Panc1 (cell line): ENCODE results near the gene MBTPS1. TPM values are rescaled to one million over a fixed set of nuclear protein-coding genes. Genes with fewer than 3 reads are reported as not detected.

Experiments
- ATAC-seq: fragments of 200-7000 bp; cut with Tn5 transposase; 2 replicates; pipeline ENCODE4 v1.9.1; 2020; ENCODE audit warnings: mild to moderate bottlenecking, moderate library complexity
- BruUV-seq: library from RNA; stranded (reverse); fragments of 400-500 nt; replicated peaks from 2 replicates; lab custom pipeline; 2021; lab: Mats Ljungman, UMichigan
- CTCF ChIA-PET: fragments of 300-600 bp; sonication (Branson Sonifier 250); formaldehyde crosslinking; loops from one replicate; lab custom pipeline; 2022; ENCODE audit warnings: antibody characterized with exemption; lab: Charles Lee
- POLR2A ChIA-PET: fragments of 300-600 bp; sonication (Branson Sonifier 250); formaldehyde crosslinking; loops from one replicate; lab custom pipeline; 2022; ENCODE audit warnings: antibody characterized with exemption; lab: Charles Lee
- DNase-seq: peaks from one replicate; pipeline ENCODE4 v3.0.0-alpha.2; 2010; ENCODE audit warnings: low read depth, low spot score
- H3K27ac ChIP-seq: 2 replicates; pipeline ENCODE4 v1.5.1; 2011; ENCODE audit warnings: mild to moderate bottlenecking, low read length, inconsistent platforms
- H3K27me3 ChIP-seq: fragments of 200-500 bp; sonication (Bioruptor generic); 2 replicates; pipeline ENCODE4 v1.6.0; 2014; ENCODE audit warnings: low read length, inconsistent platforms; ENCODE audit not compliant: control insufficient read depth, insufficient read depth
- H3K36me3 ChIP-seq: fragments of 200-500 bp; sonication (Bioruptor generic); 2 replicates; pipeline ENCODE4 v1.5.1; 2014; ENCODE audit warnings: inconsistent platforms, mild to moderate bottlenecking, low read length, moderate library complexity; ENCODE audit not compliant: control insufficient read depth, insufficient read depth
- H3K4me1 ChIP-seq: 2 replicates; pipeline ENCODE4 v1.5.1; 2011; ENCODE audit warnings: inconsistent platforms, mild to moderate bottlenecking, low read length, moderate library complexity; ENCODE audit not compliant: control insufficient read depth, insufficient read depth
- H3K4me3 ChIP-seq, 2 experiments: 2 replicates each; pipeline ENCODE4 v1.5.1; 2011 to 2012; ENCODE audit warnings: low read depth in 2 of 2, low read length in 2 of 2, mild to moderate bottlenecking in 2 of 2, inconsistent platforms in 1 of 2, moderate library complexity in 1 of 2
- H3K9me3 ChIP-seq: fragments of 200-500 bp; sonication (Bioruptor generic); 2 replicates; pipeline ENCODE4 v1.5.1; 2014; ENCODE audit warnings: low read depth, mild to moderate bottlenecking, inconsistent platforms, low read length, moderate library complexity; ENCODE audit not compliant: control insufficient read depth, insufficient read depth
- POLR2AphosphoS5 ChIP-seq: IDR thresholded peaks from 2 replicates; pipeline ENCODE4 v1.6.1; 2012; ENCODE audit warnings: mild to moderate bottlenecking, low read depth, low read length, moderate library complexity
- REST ChIP-seq, 2 experiments: IDR thresholded peaks; 2 replicates each; pipeline ENCODE4 v1.6.1; 2011 to 2012; ENCODE audit warnings: low read depth in 2 of 2, control low read depth in 1 of 2, low read length in 1 of 2, mild to moderate bottlenecking in 1 of 2, moderate library complexity in 1 of 2; ENCODE audit not compliant: insufficient read depth in 1 of 2
- SIN3A ChIP-seq: IDR thresholded peaks from 2 replicates; pipeline ENCODE4 v1.6.1; 2012; ENCODE audit warnings: low read depth, mild to moderate bottlenecking, low read length, moderate library complexity, borderline replicate concordance; ENCODE audit not compliant: insufficient read depth
- TCF7L2 ChIP-seq: IDR thresholded peaks from 2 replicates; pipeline ENCODE4 v1.6.1; 2011; ENCODE audit warnings: mild to moderate bottlenecking, low read depth, low read length, inconsistent platforms
- in situ Hi-C: cut with HindIII; loops from 2 replicates; pipeline ENCODE4 v1.10.0; 2016; ENCODE audit warnings: low sequenced_read_pairs, low pct_unique_long_range_greater_than_20kb
- intact Hi-C: fragments of 100-400 bp; cut with micrococcal nuclease; formaldehyde crosslinking; loops from one replicate; pipeline ENCODE4 v1.10.0; 2022; ENCODE audit not compliant: unreplicated experiment
- total RNA-seq: library from RNA; stranded (reverse); gene quantifications from one replicate; pipeline ENCODE4 v1.2.1, GENCODE V29; 2021; ENCODE audit not compliant: unreplicated experiment
- TF ChIP-seq, protein P1 (sequence below): fragments of 450-650 bp; IDR thresholded peaks from 2 replicates; pipeline ENCODE4 v1.5.1; 2017; ENCODE audit warnings: mild to moderate bottlenecking

Gene MBTPS1
- total RNA-seq, 1 experiment from 2014 or later: 66.8 TPM

DNA sequence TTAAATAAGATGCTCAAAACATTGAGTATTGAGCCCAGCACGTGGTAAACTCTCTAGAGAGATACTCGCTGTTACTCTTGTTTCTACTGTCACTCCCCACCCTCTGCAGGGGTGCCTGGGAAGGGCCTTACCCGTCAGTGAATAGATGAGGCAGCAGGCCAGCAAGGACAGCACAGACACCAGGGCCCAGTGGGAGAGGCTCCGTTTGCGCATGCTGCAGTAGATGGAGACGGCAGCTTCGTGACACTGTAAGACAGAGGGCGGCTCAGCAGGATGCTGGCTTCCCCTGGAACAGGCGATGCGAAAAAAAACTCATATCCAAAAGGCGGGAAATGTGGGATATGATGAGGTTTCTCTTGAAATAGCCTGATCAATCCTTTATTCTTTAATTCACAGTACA lies 94.1 kb downstream of the MBTPS1 start:
- Histone ChIP-seq H3K9me3 (no peaks in the 10 kb centered on the region), H3K36me3 (no peaks in the 10 kb centered on the region), H3K27ac (no peak overlapping the region), H3K27me3 (no peaks in the 10 kb centered on the region), H3K4me1 (no peaks in the 10 kb centered on the region), H3K4me3 (no peak overlapping the region)
- in situ Hi-C loops: no loop called here
- ATAC-seq: no peak
- CTCF ChIA-PET: no interaction called here
- BruUV-seq: no TSS peak
- TF ChIP-seq SIN3A: no peak
- no peak for TF ChIP-seq TCF7L2
- no peak for TF ChIP-seq REST (IDR thresholded peaks at IDR 0.05; ENCODE audit: insufficient read depth in 1 of 2, low read depth in 2 of 2, low read length in 1 of 2)
- POLR2A ChIA-PET: no interaction called here
- intact Hi-C loops: no loop called here
- DNase-seq: no peak

GRCh38 chr16:84021488-84021887 lies 95.3 kb downstream of the MBTPS1 start:
- TF ChIP-seq, protein P1, sequence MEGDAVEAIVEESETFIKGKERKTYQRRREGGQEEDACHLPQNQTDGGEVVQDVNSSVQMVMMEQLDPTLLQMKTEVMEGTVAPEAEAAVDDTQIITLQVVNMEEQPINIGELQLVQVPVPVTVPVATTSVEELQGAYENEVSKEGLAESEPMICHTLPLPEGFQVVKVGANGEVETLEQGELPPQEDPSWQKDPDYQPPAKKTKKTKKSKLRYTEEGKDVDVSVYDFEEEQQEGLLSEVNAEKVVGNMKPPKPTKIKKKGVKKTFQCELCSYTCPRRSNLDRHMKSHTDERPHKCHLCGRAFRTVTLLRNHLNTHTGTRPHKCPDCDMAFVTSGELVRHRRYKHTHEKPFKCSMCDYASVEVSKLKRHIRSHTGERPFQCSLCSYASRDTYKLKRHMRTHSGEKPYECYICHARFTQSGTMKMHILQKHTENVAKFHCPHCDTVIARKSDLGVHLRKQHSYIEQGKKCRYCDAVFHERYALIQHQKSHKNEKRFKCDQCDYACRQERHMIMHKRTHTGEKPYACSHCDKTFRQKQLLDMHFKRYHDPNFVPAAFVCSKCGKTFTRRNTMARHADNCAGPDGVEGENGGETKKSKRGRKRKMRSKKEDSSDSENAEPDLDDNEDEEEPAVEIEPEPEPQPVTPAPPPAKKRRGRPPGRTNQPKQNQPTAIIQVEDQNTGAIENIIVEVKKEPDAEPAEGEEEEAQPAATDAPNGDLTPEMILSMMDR: no peak
- TF ChIP-seq POLR2AphosphoS5: no peak
- TF ChIP-seq SIN3A: no peak
- no peak for TF ChIP-seq REST (IDR thresholded peaks at IDR 0.05; ENCODE audit: insufficient read depth in 1 of 2, low read depth in 2 of 2, low read length in 1 of 2)
- no peak for TF ChIP-seq TCF7L2
- no TSS peak for BruUV-seq
- CTCF ChIA-PET: no interaction called here
- ATAC-seq (no peak), DNase-seq (no peak)
- H3K4me1 ChIP-seq: no peaks in the 10 kb centered on the region
- no peak overlapping the region for H3K27ac ChIP-seq
- in situ Hi-C loops (no loop called here), intact Hi-C loops (no loop called here)
- no peaks in the 10 kb centered on the region for H3K36me3 ChIP-seq
- H3K4me3 ChIP-seq: no peak overlapping the region
- H3K9me3 ChIP-seq: no peaks in the 10 kb centered on the region
- H3K27me3 ChIP-seq: no peaks in the 10 kb centered on the region
- POLR2A ChIA-PET: no interaction called here
